GM18498 (cell line): ENCODE data around the gene METTL8.
"Not testable (repeated sequence)": the region's sequence is repeated elsewhere in the genome, so short reads cannot be mapped to it uniquely, and the experiment has no call there.

Experiments
- ATAC-seq: cut with Tn5 transposase; IDR thresholded peaks from one replicate; pipeline ENCODE4 v1.9.1; 2021; ENCODE audit warnings: mild to moderate bottlenecking, moderate library complexity; ENCODE audit not compliant: unreplicated experiment

METTL8 gene

GRCh38 chr2:171430516-171431410, 3.0 kb downstream of the METTL8 start:
- ATAC-seq, result no peak

- ATAC-seq, result not testable (repeated sequence)
Observed at GRCh38 chr2:171422710-171423495, 10.9 kb downstream of the METTL8 start.

- no peak for ATAC-seq
Observed at GRCh38 chr2:171420728-171421563, 12.8 kb downstream of the METTL8 start.

- no peak for ATAC-seq
Observed at GRCh38 chr2:171419333-171419732, 14.5 kb downstream of the METTL8 start.

GRCh38 chr2:171416009-171416926, 17.5 kb downstream of the METTL8 start:
- ATAC-seq, result peak; percentile 91

GRCh38 chr2:171414645-171415044, 19.1 kb downstream of the METTL8 start:
- ATAC-seq, result not testable (repeated sequence)

- no peak for ATAC-seq
Observed at GRCh38 chr2:171412571-171413175, 21.1 kb downstream of the METTL8 start.

GRCh38 chr2:171411791-171412483, 21.9 kb downstream of the METTL8 start:
- ATAC-seq, result no peak

- ATAC-seq, result no peak
Observed at GRCh38 chr2:171411214-171411613, 22.6 kb downstream of the METTL8 start.

- ATAC-seq, result no peak
Observed at GRCh38 chr2:171410624-171411023, 23.2 kb downstream of the METTL8 start.

GRCh38 chr2:171410101-171410500, 23.7 kb downstream of the METTL8 start:
- no peak for ATAC-seq

GRCh38 chr2:171409436-171409971, 24.3 kb downstream of the METTL8 start:
- no peak for ATAC-seq

- no peak for ATAC-seq
Observed at GRCh38 chr2:171407676-171408044, 26.1 kb downstream of the METTL8 start.

- ATAC-seq, result peak; percentile 77
Observed at GRCh38 chr2:171407030-171407675, 26.6 kb downstream of the METTL8 start.

GRCh38 chr2:171406044-171406443, 27.7 kb downstream of the METTL8 start:
- peak; percentile 54 for ATAC-seq

GRCh38 chr2:171405546-171405945, 28.2 kb downstream of the METTL8 start:
- no peak for ATAC-seq

- ATAC-seq, result no peak
Observed at GRCh38 chr2:171404719-171405118, 29.1 kb downstream of the METTL8 start.

- no peak for ATAC-seq
Observed at GRCh38 chr2:171404261-171404660, 29.5 kb downstream of the METTL8 start.
